OCI-LY3 (cell line): ENCODE data around the gene NOS2.
"Not testable (repeated sequence)": the region's sequence is repeated elsewhere in the genome, so short reads cannot be mapped to it uniquely, and the experiment has no call there.

Experiments
- H2AFZ ChIP-seq: fragments of 200-600, 300-600 bp; shearing (Covaris generic); 2 replicates; pipeline ENCODE4 v1.6.0; 2014; ENCODE audit warnings: antibody characterized with exemption, low read depth, low read length
- H3K27ac ChIP-seq: fragments of 200-600, 300-600 bp; sonication (generic); 2 replicates; pipeline ENCODE4 v1.5.1; 2014; ENCODE audit warnings: mild to moderate bottlenecking, low read length, moderate library complexity, mixed read lengths
- H3K27me3 ChIP-seq: fragments of 200-600, 300-600 bp; sonication (generic); 2 replicates; pipeline ENCODE4 v1.6.1; 2014; ENCODE audit warnings: low read depth, low read length, mixed read lengths
- H3K36me3 ChIP-seq: fragments of 200-600, 300-600 bp; sonication (generic); replicated peaks from 2 replicates; pipeline ENCODE3; 2014; ENCODE audit warnings: low read depth, low read length, mixed read lengths
- H3K4me1 ChIP-seq: fragments of 300-600, 200-600 bp; sonication (generic); 2 replicates; pipeline ENCODE4 v1.6.1; 2014; ENCODE audit warnings: low read length, mixed read lengths
- H3K4me2 ChIP-seq: fragments of 200-600, 300-600 bp; sonication (generic); 2 replicates; pipeline ENCODE4 v1.6.1; 2014; ENCODE audit warnings: low read length, mixed read lengths
- H3K4me3 ChIP-seq: fragments of 300-600, 200-600 bp; sonication (generic); 2 replicates; pipeline ENCODE4 v1.5.1; 2014; ENCODE audit warnings: antibody characterized with exemption, mild to moderate bottlenecking, low read length, moderate library complexity
- H3K79me2 ChIP-seq: fragments of 300-600, 200-600 bp; shearing (Covaris generic); 2 replicates; pipeline ENCODE4 v1.6.1; 2014; ENCODE audit warnings: mild to moderate bottlenecking, low read length, mixed read lengths
- H3K9ac ChIP-seq: fragments of 300-600, 200-600 bp; shearing (Covaris generic); 2 replicates; pipeline ENCODE4 v1.6.0; 2014; ENCODE audit warnings: mild to moderate bottlenecking, low read length, moderate library complexity
- H3K9me3 ChIP-seq: fragments of 200-600, 300-600 bp; shearing (Covaris generic); 2 replicates; pipeline ENCODE4 v1.6.1; 2014; ENCODE audit warnings: low read length, mixed read lengths; ENCODE audit not compliant: insufficient read depth
- H4K20me1 ChIP-seq: fragments of 200-600, 300-600 bp; sonication (generic); 2 replicates; pipeline ENCODE4 v1.6.1; 2016; ENCODE audit warnings: low read length, mixed read lengths; ENCODE audit not compliant: insufficient read depth
- CTCF ChIP-seq: fragments of 200-600, 300-600 bp; sonication (generic); IDR thresholded peaks from 2 replicates; pipeline ENCODE4 v1.5.1; 2014; ENCODE audit warnings: antibody characterized with exemption, low read length, low read depth
- EZH2phosphoT487 ChIP-seq: fragments of 200-600 bp; shearing (Covaris generic); IDR thresholded peaks from 2 replicates; pipeline ENCODE4 v1.6.1; 2018; ENCODE audit warnings: antibody characterized with exemption, mixed run types, low read depth

NOS2 gene

GRCh38 chr17:27764589-27764988, 35.7 kb downstream of the NOS2 start:
- Histone ChIP-seq H2AFZ (no peak overlapping the region), H3K27me3 (no peaks in the 10 kb centered on the region), H3K9me3 (no peaks in the 10 kb centered on the region), H3K4me3 (no peak overlapping the region), H4K20me1 (no peaks in the 10 kb centered on the region), H3K79me2 (no peaks in the 10 kb centered on the region), H3K4me1 (no peaks in the 10 kb centered on the region), H3K9ac (no peak overlapping the region), H3K36me3 (no peaks in the 10 kb centered on the region), H3K4me2 (no peak overlapping the region), H3K27ac (no peak overlapping the region)
- TF ChIP-seq EZH2phosphoT487 (no peak), CTCF (no peak)

- H4K20me1 ChIP-seq = no peaks in the 10 kb centered on the region
- TF ChIP-seq EZH2phosphoT487 = no peak
- TF ChIP-seq CTCF = no peak
- H3K4me3 ChIP-seq = no peak overlapping the region
These were observed 37.6 kb downstream of the NOS2 start for GRCh38 chr17:27762527-27763305.

GRCh38 chr17:27760931-27761330, 39.4 kb downstream of the NOS2 start:
- H3K9ac ChIP-seq, H2AFZ ChIP-seq, H3K9me3 ChIP-seq, H3K4me1 ChIP-seq, H3K4me3 ChIP-seq, H3K27ac ChIP-seq, H4K20me1 ChIP-seq, H3K27me3 ChIP-seq, H3K79me2 ChIP-seq, H3K36me3 ChIP-seq, H3K4me2 ChIP-seq: not testable (repeated sequence)

More at GRCh38 chr17:27762527-27763305, 37.6 kb downstream of the NOS2 start:
- Histone ChIP-seq H3K4me2 (no peak overlapping the region), H2AFZ (no peak overlapping the region), H3K79me2 (no peaks in the 10 kb centered on the region), H3K9me3 (no peaks in the 10 kb centered on the region), H3K4me1 (no peaks in the 10 kb centered on the region), H3K27ac (no peak overlapping the region), H3K27me3 (no peaks in the 10 kb centered on the region), H3K9ac (no peak overlapping the region), H3K36me3 (no peaks in the 10 kb centered on the region)

GRCh38 chr17:27760069-27760885, 40.1 kb downstream of the NOS2 start:
- peak overlapping the region; percentile 10 for H3K4me2 ChIP-seq
- no peak overlapping the region for H3K9ac ChIP-seq
- H3K79me2 ChIP-seq = no peaks in the 10 kb centered on the region
- TF ChIP-seq CTCF (peak; percentile 90), EZH2phosphoT487 (no peak)
- no peaks in the 10 kb centered on the region for H3K27me3 ChIP-seq
- H3K4me3 ChIP-seq = no peak overlapping the region
- H3K36me3 ChIP-seq = no peaks in the 10 kb centered on the region
- H4K20me1 ChIP-seq = no peaks in the 10 kb centered on the region
- H3K27ac ChIP-seq = no peak overlapping the region
- no peaks in the 10 kb centered on the region for H3K9me3 ChIP-seq
- H3K4me1 ChIP-seq = no peaks in the 10 kb centered on the region
- no peak overlapping the region for H2AFZ ChIP-seq
